Epithelial cell of prostate (primary cell): ENCODE data around the gene MAD2L1BP.
"Not testable (repeated sequence)": the region's sequence is repeated elsewhere in the genome, so short reads cannot be mapped to it uniquely, and the experiment has no call there.

Experiments used
- DNase-seq: peaks from one replicate; pipeline ENCODE4 v3.0.0-alpha.2; 2011; ENCODE audit warnings: low read depth, low spot score
- H3K27ac ChIP-seq: fragments of 450-650 bp; 2 replicates; pipeline ENCODE4 v1.5.1; 2017; ENCODE audit warnings: mild to moderate bottlenecking

The MAD2L1BP gene

GRCh38 chr6:43658161-43658560 lies 22.5 kb downstream of the MAD2L1BP start:
- H3K27ac ChIP-seq: no peak overlapping the region
- no peak for DNase-seq

DNA sequence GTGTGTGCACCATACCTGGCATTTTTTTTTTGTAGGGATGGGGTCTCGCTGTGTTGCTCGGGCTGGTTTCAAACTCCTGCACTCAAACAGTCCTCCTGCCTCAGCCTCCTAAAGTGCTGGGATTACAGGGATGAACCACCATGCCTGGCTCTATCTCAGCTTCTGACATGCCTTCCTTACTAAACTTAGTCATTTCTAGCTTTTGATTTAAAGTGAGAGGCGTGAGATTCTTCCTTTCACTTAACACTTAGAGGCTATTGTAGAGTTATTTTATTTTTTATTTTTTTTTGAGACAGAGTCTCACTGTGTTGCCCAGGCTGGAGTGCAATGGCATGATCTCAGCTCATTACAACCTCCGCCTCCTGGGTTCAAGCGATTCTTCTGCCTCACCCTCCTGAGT lies 27.3 kb downstream of the MAD2L1BP start:
- not testable (repeated sequence) for DNase-seq, H3K27ac ChIP-seq

DNA sequence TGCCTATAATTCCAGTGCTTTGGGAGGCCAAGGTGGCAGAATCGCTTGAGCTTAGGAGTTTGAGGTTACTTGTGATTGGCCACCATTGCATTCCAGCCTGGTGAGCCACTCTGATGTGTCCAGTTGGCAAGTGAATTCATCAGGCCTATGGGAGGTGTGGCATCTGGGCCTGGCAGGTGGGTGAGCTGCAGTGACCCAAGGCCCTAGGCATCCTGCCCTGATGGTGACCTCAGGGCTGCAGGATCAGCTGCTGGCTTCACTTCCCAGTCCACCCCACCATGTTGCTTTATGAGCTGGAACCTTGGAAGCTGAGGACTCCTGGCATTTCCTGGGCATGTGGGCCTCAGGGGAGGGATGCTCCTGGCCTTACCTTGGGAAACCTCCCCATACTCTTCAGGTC lies 29.7 kb downstream of the MAD2L1BP start:
- peak; percentile 20 for DNase-seq
- H3K27ac ChIP-seq: no peak overlapping the region

GRCh38 chr6:43666196-43666920 lies 30.7 kb downstream of the MAD2L1BP start:
- no peak overlapping the region for H3K27ac ChIP-seq
- DNase-seq: no peak

DNA sequence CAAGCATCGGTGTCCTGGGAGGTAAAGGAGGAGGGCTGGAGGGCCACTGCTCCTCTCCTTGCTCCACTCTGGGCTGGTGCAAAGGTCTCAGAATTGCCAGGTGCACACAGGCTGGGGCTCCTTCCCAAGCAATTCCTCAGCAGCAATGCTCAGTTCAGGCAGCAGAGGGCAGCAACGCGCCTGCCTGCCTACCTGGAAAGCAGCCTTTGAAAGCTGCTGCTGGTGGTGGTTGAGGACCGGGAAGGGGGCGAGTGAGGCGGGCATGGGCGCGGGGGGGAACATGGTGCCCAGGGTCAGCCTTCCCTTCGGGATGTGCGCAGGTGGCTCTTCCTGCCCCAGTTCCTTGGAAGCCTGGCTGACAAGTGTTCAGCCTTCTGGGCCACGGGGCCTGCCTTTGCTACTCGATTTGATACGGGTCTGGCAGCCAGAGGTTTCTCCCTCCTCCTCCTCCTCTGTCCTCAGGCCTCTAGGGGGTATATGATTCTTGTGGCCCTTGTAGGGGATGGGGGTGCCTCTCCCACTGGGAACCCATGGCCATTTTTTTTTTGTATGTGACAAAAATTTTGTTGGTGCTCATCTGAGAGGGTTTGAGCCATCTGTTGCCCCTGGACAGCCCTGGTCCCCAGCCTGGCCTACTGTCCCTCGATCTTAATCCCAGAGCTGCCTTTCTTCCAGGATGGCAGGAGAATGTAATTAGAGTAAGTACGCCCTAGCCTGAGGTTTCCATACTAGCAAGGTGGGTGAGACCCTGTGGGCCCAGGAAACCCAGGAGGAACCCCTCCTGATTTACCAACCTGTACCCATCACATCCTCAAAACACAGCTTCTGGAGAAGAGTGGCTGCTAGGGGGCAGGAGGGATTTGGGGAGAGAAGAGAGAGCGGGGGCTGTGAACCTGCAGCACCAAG lies 31.9 kb downstream of the MAD2L1BP start:
- DNase-seq: peak; percentile 20
- H3K27ac ChIP-seq: peak overlapping the region; percentile 65

GRCh38 chr6:43668151-43669028 lies 32.8 kb downstream of the MAD2L1BP start:
- peak; percentile 57 for DNase-seq
- H3K27ac ChIP-seq: peak overlapping the region; percentile 65

- H3K27ac ChIP-seq: peak overlapping the region; percentile 65
- DNase-seq: no peak
Observed at GRCh38 chr6:43669050-43669921, 33.6 kb downstream of the MAD2L1BP start.

- DNase-seq: peak; percentile 27
- peak overlapping the region; percentile 65 for H3K27ac ChIP-seq
Observed at GRCh38 chr6:43669922-43670622, 34.4 kb downstream of the MAD2L1BP start.

- H3K27ac ChIP-seq: peak overlapping the region; percentile 65
- DNase-seq: no peak
Observed at GRCh38 chr6:43670623-43670986, 35.0 kb downstream of the MAD2L1BP start.

DNA sequence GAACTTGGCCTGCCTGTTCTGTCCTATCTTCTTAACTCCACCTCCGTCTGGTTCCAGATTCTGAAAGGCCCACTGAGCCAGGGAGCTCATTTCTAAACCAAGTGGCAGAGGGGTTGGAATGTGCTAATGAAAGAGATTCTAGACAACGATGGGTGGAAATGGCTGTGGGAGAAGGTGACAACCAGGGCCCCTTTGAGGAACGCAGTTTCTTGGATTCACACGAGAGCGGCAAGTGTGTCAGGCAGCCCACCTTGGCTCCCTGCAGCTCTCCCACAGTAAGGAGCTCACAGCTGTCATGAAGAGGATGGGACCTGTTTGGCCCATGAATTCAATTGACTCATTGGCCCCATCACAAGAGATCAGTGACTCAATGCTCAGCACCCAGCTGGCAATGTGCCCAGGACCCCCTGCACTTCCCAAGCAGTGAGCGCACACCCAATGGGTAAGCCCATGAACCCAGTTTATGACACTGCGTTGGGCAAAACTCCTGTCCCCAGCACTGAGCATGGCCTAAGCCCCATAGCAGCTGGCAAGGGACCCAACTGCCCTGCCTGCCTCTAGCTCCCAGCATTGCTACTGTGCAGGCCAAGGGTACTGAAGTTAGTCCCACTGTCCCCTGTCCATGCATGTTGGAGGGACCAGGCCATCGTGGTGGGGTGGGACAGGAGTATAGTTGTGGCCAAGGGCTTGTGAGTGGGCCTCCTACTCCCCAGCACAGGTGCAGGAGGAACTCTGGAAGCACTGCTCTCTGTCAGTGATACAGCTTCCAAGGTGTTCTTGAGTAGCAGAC lies 35.6 kb downstream of the MAD2L1BP start:
- no peak for DNase-seq
- H3K27ac ChIP-seq: no peak overlapping the region

- H3K27ac ChIP-seq: no peak overlapping the region
- no peak for DNase-seq
Observed at GRCh38 chr6:43671801-43672690, 36.4 kb downstream of the MAD2L1BP start.

DNA sequence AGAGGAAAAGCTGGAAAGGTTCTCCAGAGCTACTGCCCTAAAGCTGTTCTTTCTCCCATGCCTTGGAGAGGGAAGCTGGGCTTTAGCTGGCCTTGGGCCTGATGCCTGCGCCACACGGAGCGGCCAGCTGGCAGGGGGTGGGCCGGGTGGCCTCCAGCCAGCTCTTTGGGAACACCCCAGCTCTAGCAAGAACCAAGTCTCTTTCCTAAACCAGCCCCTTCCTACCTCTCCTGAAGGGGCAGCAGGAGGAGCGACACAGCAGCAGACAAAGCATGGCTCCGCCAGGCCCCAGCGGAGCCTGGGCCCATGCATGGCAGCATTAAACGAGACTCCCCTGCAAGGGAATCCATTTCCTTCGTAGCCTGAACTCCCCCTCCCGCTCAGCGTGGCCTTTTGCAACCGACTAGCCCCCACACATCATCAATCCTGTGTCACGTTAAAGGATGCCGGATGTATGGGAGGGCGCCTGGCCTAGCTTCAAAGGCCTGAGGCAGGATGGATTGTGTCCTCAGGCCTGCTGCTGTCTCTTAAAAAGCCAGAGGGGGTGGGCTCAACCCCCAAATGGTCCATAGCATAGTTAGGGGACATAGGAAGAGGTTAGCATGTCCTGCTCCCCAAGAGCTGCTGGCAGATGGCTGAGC lies 37.9 kb downstream of the MAD2L1BP start:
- no peak for DNase-seq
- H3K27ac ChIP-seq: no peak overlapping the region

- no peak overlapping the region for H3K27ac ChIP-seq
- DNase-seq: no peak
Observed at GRCh38 chr6:43674291-43674690, 38.7 kb downstream of the MAD2L1BP start.

- no peak for DNase-seq
- no peak overlapping the region for H3K27ac ChIP-seq
Observed at GRCh38 chr6:43674921-43675320, 39.3 kb downstream of the MAD2L1BP start.

GRCh38 chr6:43676962-43677606 lies 41.4 kb downstream of the MAD2L1BP start:
- DNase-seq: no peak
- H3K27ac ChIP-seq: no peak overlapping the region

GRCh38 chr6:43677759-43678158 lies 42.1 kb downstream of the MAD2L1BP start:
- DNase-seq: no peak
- no peak overlapping the region for H3K27ac ChIP-seq
